GM18507 (cell line): Measurements from ENCODE around the gene RAB5IF.

Experiments
- DNase-seq: peaks from one replicate; pipeline ENCODE4 v3.0.0; 2011; ENCODE audit warnings: low read depth; ENCODE audit not compliant: insufficient read length; ENCODE audit errors: extremely low spot score
- FAIRE-seq: peaks from 2 replicates; lab custom pipeline; 2011; peaks lifted over from hg19 to GRCh38; lab: Jason Lieb, UNC

The RAB5IF gene

DNA sequence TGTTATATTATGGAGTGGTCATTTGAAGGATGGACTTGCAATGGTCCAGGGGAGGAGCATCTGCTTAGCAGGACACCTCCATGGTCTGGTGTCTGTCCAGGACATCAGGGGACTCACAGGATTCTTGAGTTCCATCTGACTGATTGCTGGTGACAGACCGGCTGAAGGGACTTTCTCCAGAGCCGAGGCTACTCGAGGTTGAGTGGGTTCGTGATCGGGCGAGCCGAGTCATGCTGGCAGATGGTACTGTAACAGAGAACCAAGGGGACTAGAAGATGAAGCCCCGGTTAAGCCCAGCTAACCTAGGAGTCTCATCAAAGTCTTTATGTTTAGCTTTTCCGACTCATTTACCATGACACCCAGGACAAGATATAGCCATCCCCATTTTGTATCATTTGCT is 47.9 kb downstream of the RAB5IF start:
- FAIRE-seq: no peak
- DNase-seq: no peak

DNA sequence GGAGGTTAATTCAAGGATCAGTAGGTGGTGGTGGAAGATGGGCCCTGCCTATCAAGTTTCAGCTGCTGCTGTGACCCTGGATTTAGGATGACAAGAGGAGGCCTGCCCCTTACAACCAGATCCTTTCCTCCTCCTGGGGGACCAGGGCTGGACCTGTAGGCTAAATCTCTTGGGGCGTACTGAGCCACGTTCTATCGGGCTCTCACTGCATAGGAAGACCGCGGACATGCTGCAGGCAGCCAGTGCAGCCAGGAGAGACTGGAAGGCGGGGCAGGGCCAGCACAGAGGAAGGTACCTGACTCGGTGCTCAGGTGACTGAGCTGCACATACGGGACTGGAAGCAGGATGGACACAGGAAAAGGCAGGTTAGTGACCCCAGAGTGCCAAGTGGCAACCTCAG is 48.9 kb downstream of the RAB5IF start:
- FAIRE-seq (no peak), DNase-seq (no peak)

DNA sequence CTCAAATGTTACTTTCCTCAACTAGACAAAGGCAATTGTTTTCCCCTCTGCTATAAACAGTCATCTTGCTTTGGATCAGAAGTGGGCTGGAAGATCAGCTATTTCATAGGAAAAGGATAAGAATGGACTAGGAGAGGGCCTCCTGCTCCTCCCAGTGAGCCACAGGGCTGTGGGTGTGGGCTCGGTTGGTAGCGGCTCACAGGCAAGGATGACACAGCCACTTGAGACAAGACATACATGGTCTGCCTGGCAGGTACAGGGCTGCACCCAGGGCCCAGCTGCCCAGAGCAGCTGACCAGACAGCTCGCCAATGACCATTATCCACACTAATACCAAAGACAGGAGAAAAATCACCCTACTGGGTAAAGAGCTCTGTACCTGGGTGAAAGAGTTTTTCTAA is 49.4 kb downstream of the RAB5IF start:
- DNase-seq: no peak
- FAIRE-seq: no peak

DNA sequence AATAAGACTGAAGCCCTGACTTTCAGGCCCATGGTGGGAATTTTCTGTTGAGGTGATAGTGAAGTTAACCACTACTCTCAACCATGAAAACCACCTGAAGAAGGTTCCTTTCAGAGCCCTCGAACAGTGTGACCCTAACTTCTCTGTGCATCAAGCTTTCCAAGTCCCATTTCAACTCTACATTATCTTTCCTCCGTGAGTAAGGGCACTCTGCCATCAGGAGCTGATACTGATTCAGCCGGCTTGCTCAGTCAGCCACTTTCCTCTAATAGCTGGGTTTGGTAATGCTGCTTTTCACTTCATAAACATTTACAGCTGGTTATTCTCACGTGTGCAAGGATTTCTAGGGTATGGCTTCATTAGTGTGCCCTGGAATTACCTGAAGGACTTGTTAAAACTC is 51.2 kb downstream of the RAB5IF start:
- no peak for FAIRE-seq

DNA sequence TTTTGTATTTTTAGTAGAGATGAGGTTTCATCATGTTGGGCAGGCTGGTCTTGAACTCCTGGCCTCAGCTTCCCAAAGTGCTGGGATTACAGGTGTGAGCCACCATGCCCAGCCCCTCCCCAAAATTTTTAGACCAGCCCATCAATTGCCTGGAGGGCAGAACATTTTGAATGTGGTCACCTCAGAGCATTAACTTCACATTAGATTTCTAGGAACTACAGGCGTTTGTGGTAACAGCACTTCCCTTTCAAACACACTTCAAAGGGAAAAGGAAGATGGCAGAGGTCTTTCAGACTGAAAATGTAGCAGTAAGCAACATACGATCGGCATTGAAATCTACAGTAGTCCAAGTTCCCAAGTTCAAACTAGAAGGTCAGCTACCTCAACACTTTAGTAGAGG is 52.7 kb downstream of the RAB5IF start:
- DNase-seq (no peak), FAIRE-seq (no peak)

More for the DNA sequence above, 51.2 kb downstream of the RAB5IF start:
- no peak for DNase-seq
